Body of pancreas (tissue), 4 donors: ENCODE results near the gene IGSF8.

Source experiments
- CTCF ChIP-seq, 7 experiments: fragments of 450-650 bp in 4 of 7; fragments of 200-600 bp in 3 of 7; sonication (generic) in 3 of 7; IDR thresholded peaks; one replicate each; pipeline ENCODE4 v1.5.1; 2016 to 2019; ENCODE audit warnings: antibody characterized with exemption in 7 of 7
- POLR2A ChIP-seq, 3 donors: fragments of 450-650 bp; IDR thresholded peaks; one replicate each; pipeline ENCODE4 v1.6.1; 2016; ENCODE audit warnings: antibody characterized with exemption in 3 of 3, mild to moderate bottlenecking in 2 of 3

- TF ChIP-seq POLR2A (IDR thresholded peaks at IDR 0.05) = no peak
- no peak for TF ChIP-seq CTCF (IDR thresholded peaks at IDR 0.05)
Measured at GRCh38 chr1:160121388-160121787, 23.0 kb upstream of the IGSF8 start.
